Stimulated activated CD8-positive, alpha-beta memory T cell treated with anti-CD3 and anti-CD28 coated beads, Interleukin-15, amount 100 ng/mL, for 4 hours (primary cell): ENCODE results near the gene CCDC32.

Experiments
- DNase-seq, 2 donors: peaks; one replicate each; pipeline ENCODE4 v3.0.0-alpha.2; 2020; ENCODE audit warnings: low read depth in 2 of 2

Gene CCDC32

DNA sequence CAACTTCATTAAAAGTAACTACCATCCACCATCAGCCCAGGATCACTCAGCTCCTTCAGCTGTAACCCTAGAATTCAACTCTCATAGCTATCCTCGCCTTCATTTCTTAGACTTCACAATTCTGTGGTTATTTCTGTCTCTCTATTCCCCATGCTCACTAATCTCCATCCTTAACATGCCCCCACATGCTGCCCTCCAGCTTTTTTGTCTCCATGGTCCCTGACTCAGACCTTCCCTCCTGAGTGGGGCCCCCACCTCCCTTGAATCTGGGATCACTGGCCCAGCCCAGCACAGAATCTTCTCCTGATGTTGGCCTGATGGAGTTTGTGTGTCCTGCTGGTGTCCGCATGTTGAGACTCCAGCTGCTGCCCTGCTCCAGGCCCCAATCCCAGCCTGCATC lies 52.4 kb downstream of the CCDC32 start:
- no peak for DNase-seq

DNA sequence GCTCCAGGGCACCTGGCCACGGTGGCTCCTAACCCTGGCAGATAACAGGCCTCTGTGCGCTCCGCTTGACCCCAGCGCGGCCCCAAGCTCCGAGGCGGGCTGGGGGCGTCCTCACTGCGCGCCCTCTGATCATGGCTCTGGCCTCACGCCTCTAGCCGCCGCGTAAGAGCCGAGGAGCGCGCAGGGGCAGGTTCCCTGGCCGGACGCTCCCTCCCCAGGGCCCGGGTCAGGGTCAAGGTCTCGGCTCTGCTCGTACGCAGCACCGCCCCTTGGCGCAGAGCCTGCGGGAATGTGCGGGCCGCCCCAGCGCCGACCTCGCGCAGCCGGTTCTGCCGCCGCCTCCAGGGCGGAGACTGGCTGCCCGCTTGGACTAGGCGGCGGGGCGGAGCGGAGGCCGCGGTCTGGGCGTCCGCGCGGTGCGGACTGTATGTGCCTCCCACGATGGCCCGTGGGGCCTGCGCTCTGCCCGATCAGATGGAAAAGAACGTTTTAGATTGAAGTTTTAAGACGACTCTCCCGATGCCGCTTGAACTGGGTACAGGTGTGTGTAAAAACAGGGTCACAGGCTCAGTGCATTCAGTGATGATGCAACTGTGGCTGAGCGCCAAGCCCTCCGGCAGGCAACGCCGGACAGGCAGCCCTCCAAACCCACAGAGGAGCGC lies 53.2 kb downstream of the CCDC32 start:
- no peak for DNase-seq

DNA sequence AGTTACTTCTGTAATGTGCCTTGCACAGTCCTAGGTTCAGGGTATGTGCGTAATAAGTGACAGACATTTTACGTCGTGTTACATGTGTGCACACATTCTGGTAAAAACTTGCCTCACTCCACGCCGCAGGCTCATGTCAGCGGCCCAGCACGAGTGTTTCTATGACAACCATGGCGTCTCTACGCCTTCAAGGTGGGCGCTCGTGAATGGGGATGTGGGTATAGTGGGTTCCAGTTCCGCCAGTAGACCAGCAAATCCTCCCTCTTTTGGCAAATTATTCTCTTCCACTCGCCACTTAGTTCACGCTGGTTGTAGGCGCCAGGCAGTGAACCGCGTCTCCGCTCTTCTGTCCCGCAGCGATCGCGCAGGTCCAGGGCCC lies 53.8 kb downstream of the CCDC32 start:
- no peak for DNase-seq

DNA sequence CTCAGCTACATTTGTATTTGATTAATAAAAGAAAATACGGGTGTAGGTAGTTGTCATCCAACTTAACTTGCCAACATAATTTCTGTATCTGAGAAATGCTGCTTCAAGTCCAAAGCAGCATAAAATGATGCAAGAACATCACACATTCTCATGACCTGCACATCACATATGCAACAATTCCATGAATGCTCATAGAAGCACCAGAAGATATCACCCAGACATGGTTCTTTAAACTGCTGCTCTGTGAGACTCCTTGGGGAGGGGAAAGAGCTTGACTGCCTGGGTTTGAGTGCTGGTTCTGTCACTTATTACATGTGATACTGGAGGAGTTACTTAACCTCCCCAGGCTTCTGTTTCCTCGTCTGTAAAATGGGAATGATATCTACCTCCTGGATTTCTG lies 54.6 kb downstream of the CCDC32 start:
- DNase-seq: no peak

DNA sequence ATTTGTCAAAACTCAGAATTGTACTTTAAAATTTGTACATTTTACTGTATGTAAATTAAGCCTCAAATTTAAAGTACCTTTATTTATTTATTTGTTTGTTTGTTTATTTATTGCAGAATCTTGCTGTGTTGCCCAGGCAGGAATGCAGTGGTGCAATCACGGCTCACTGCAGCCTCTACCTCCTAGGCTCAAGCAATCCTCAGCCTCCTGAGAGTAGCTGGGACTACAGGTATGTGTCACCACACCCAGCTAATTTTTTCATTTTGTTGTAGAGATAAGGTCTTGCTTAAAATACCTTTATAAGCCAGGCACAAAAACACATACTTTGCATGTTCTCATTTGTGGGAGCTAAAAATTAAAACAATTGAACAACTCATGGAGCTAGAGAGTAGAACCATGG lies 56.6 kb downstream of the CCDC32 start:
- no peak for DNase-seq

DNA sequence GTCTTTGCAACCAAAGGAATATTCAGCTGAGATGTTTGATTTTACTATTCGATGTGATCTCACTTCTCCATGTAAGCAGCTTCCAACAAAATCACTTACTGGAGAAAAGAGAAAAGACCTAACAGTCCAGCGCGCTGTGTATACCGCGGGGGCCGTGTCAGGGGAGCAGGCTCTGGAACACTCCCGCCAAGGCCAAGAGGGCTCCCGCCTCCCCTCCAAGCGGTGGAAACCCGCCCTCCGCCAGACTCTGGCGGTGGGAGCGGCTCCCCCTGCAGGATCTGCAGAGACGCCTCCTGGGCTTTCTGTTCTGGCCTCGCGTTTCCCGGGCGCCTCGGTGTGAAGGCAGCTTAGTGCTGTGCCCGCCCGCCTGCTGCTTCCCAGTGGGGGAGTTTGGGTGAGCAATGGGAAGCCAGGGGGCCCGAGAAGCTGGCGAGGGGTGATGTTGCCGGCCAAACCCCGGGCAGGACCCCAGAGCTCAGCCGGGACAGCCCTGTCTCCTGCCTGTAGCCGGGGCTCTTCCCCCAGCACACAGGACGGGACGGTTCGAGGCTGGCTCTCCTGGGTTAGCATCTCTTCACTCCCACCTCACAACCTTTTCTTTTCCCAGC lies 57.8 kb downstream of the CCDC32 start:
- DNase-seq: peak; percentile 26 to 42
